ENCODE results near the gene AGPAT2. TPM values are rescaled to one million over a fixed set of nuclear protein-coding genes. Genes with fewer than 3 reads are reported as not detected.
A peak's percentile ranks its signal among the peaks of the same experiment; 100 is the strongest.

Gene AGPAT2
- total RNA-seq, 1 donor from 2014 or later = 2.4 TPM

- Histone ChIP-seq H3K79me2 (ENCODE audit: low read depth) (no peaks in the 10 kb centered on the region), H3K27ac (no peak overlapping the region), H3K4me3 (no peak overlapping the region), H3F3A (ENCODE audit: low read depth) (peaks cover 5% of the 10 kb centered on the region), H3K9ac (no peak overlapping the region), H3K27me3 (peaks cover 8% of the 10 kb centered on the region), H3K4me1 (peaks cover under 1% of the 10 kb centered on the region), H3K9me3 (ENCODE audit: low read depth) (no peaks in the 10 kb centered on the region), H4K20me1 (ENCODE audit: low read depth) (no peaks in the 10 kb centered on the region), H2AFZ (replicated peaks) (no peak overlapping the region), H3K4me2 (no peak overlapping the region), H3K36me3 (no peaks in the 10 kb centered on the region)
- peaks cover 7% of the 10 kb centered on the region for H3K4me1 Mint-ChIP-seq
- H3K9me3 Mint-ChIP-seq = peaks cover 2% of the 10 kb centered on the region
- H3K36me3 Mint-ChIP-seq = no peaks in the 10 kb centered on the region
- H3K27me3 Mint-ChIP-seq (ENCODE audit: insufficient read depth, low read depth) = peaks cover 8% of the 10 kb centered on the region
- no peak overlapping the region for H3K4me3 Mint-ChIP-seq
- H3K27ac Mint-ChIP-seq = no peak overlapping the region
- DNase-seq (ENCODE audit: low spot score) = no peak
- TF ChIP-seq EZH2phosphoT487 (IDR thresholded peaks at IDR 0.05) (no peak), CTCF (IDR thresholded peaks at IDR 0.05) (no peak), EZH2 (IDR thresholded peaks at IDR 0.05) (no peak)
Observed at GRCh38 chr9:136659861-136660784, 27.1 kb downstream of the AGPAT2 start.

- Histone ChIP-seq H3K9ac (no peak overlapping the region), H3K27ac (no peak overlapping the region), H3K4me2 (no peak overlapping the region), H3K9me3 (ENCODE audit: low read depth) (no peaks in the 10 kb centered on the region), H3F3A (ENCODE audit: low read depth) (no peaks in the 10 kb centered on the region), H3K36me3 (no peaks in the 10 kb centered on the region), H4K20me1 (ENCODE audit: low read depth) (no peaks in the 10 kb centered on the region), H3K4me3 (no peak overlapping the region), H3K79me2 (ENCODE audit: low read depth) (no peaks in the 10 kb centered on the region), H3K27me3 (no peaks in the 10 kb centered on the region), H3K4me1 (no peaks in the 10 kb centered on the region), H2AFZ (replicated peaks) (no peak overlapping the region)
- H3K4me1 Mint-ChIP-seq = peaks cover 7% of the 10 kb centered on the region
- TF ChIP-seq EZH2 (IDR thresholded peaks at IDR 0.05) (no peak), EZH2phosphoT487 (IDR thresholded peaks at IDR 0.05) (no peak), CTCF (IDR thresholded peaks at IDR 0.05) (no peak)
- no peak overlapping the region for H3K4me3 Mint-ChIP-seq
- H3K36me3 Mint-ChIP-seq = no peaks in the 10 kb centered on the region
- H3K9me3 Mint-ChIP-seq = peaks cover 2% of the 10 kb centered on the region
- DNase-seq (ENCODE audit: low spot score) = no peak
- no peak overlapping the region for H3K27ac Mint-ChIP-seq
- peaks cover 6% of the 10 kb centered on the region for H3K27me3 Mint-ChIP-seq (ENCODE audit: insufficient read depth, low read depth)
Observed at GRCh38 chr9:136658849-136659535, 28.3 kb downstream of the AGPAT2 start.

GRCh38 chr9:136657974-136658848, 29.0 kb downstream of the AGPAT2 start:
- no peak for DNase-seq (ENCODE audit: low spot score)
- Histone ChIP-seq H3K9me3 (ENCODE audit: low read depth) (no peaks in the 10 kb centered on the region), H3K4me3 (no peak overlapping the region), H3K4me1 (no peaks in the 10 kb centered on the region), H3K4me2 (no peak overlapping the region), H3K27me3 (no peaks in the 10 kb centered on the region), H3K9ac (no peak overlapping the region), H4K20me1 (ENCODE audit: low read depth) (no peaks in the 10 kb centered on the region), H2AFZ (replicated peaks) (no peak overlapping the region), H3F3A (ENCODE audit: low read depth) (no peaks in the 10 kb centered on the region), H3K36me3 (no peaks in the 10 kb centered on the region), H3K79me2 (ENCODE audit: low read depth) (no peaks in the 10 kb centered on the region), H3K27ac (no peak overlapping the region)
- peaks cover 6% of the 10 kb centered on the region for H3K27me3 Mint-ChIP-seq (ENCODE audit: insufficient read depth, low read depth)
- peak overlapping the region; percentile 17 for H3K4me3 Mint-ChIP-seq
- no peak for TF ChIP-seq EZH2phosphoT487 (IDR thresholded peaks at IDR 0.05)
- TF ChIP-seq EZH2 (IDR thresholded peaks at IDR 0.05) = no peak
- no peak for TF ChIP-seq CTCF (IDR thresholded peaks at IDR 0.05)
- H3K9me3 Mint-ChIP-seq = peaks cover 2% of the 10 kb centered on the region
- peaks cover 10% of the 10 kb centered on the region for H3K4me1 Mint-ChIP-seq
- H3K36me3 Mint-ChIP-seq = no peaks in the 10 kb centered on the region
- H3K27ac Mint-ChIP-seq = peak overlapping the region; percentile 29
